IMR-90 (cell line): ENCODE measurements around the gene UBE2K.

ENCODE experiments used
- MAFK ChIP-seq: IDR thresholded peaks from 2 replicates; pipeline ENCODE4 v1.6.1; 2012; ENCODE audit warnings: low read depth, low read length, improper control_type of control experiment
- SMC3 ChIP-seq: fragments of 150-350 bp; IDR thresholded peaks from 2 replicates; pipeline ENCODE4 v1.6.1; 2016; ENCODE audit warnings: low read depth, mild to moderate bottlenecking, antibody characterized with exemption, low read length, moderate library complexity
- TF ChIP-seq, protein P1 (sequence below): conservative IDR thresholded peaks from 2 replicates; pipeline ENCODE4 v1.5.1; 2012; ENCODE audit warnings: mild to moderate bottlenecking, low read depth, low read length, improper control_type of control experiment

DNA sequence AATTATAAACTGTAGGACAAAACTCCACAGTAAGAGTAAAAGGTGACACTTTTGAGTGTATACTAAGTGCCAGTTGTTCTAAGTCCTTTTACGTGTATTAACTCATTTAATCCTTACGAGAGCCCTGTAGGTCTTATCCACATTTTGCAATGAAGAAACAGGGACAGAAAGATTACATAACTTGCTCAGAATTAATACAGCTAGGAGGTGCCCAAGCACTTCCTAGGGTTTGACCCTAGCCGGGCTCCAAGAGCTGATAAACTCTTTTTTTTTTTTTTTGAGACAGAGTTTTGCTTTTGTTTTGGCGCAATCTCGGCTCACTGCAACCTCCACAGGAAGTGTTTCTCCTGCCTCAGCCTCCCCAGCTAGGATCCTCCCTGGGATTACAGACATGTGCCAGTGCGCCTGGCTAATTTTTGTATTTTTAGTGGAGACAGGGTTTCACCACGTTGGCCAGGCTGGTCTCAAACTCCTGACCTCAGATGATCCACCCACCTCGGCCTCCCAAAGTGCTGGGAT lies 110.4 kb downstream of the UBE2K start:
- no peak for TF ChIP-seq MAFK
- TF ChIP-seq, protein P1, sequence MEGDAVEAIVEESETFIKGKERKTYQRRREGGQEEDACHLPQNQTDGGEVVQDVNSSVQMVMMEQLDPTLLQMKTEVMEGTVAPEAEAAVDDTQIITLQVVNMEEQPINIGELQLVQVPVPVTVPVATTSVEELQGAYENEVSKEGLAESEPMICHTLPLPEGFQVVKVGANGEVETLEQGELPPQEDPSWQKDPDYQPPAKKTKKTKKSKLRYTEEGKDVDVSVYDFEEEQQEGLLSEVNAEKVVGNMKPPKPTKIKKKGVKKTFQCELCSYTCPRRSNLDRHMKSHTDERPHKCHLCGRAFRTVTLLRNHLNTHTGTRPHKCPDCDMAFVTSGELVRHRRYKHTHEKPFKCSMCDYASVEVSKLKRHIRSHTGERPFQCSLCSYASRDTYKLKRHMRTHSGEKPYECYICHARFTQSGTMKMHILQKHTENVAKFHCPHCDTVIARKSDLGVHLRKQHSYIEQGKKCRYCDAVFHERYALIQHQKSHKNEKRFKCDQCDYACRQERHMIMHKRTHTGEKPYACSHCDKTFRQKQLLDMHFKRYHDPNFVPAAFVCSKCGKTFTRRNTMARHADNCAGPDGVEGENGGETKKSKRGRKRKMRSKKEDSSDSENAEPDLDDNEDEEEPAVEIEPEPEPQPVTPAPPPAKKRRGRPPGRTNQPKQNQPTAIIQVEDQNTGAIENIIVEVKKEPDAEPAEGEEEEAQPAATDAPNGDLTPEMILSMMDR: no peak
- no peak for TF ChIP-seq SMC3
